Parathyroid adenoma (tissue), 2 donors: ENCODE results near the gene MYF5.
A peak's percentile ranks its signal among the peaks of the same experiment; 100 is the strongest.

Source experiments
- H2AFZ ChIP-seq: fragments of 300-600 bp; sonication (generic); one replicate; pipeline ENCODE4 v1.7.0; 2017; ENCODE audit warnings: antibody characterized with exemption, mild to moderate bottlenecking
- H3K27ac ChIP-seq: fragments of 300-600 bp; sonication (generic); one replicate; pipeline ENCODE4 v1.7.0; 2017
- H3K27me3 ChIP-seq: fragments of 300-600 bp; sonication (generic); one replicate; pipeline ENCODE4 v1.7.0; 2017; ENCODE audit warnings: low read length; ENCODE audit not compliant: control insufficient read depth, insufficient read depth
- H3K36me3 ChIP-seq: fragments of 300-600 bp; sonication (generic); one replicate; pipeline ENCODE4 v1.7.0; 2017; ENCODE audit warnings: low read length; ENCODE audit not compliant: control insufficient read depth, insufficient read depth
- H3K4me1 ChIP-seq: fragments of 300-600 bp; sonication (generic); one replicate; pipeline ENCODE4 v1.7.0; 2017; ENCODE audit warnings: control low read depth
- H3K4me2 ChIP-seq: fragments of 300-600 bp; sonication (generic); one replicate; pipeline ENCODE4 v1.7.0; 2017; ENCODE audit warnings: low read length
- H3K4me3 ChIP-seq: fragments of 300-600 bp; sonication (generic); one replicate; pipeline ENCODE4 v1.7.0; 2017; ENCODE audit warnings: low read depth, low read length
- H3K79me2 ChIP-seq: fragments of 300-600 bp; sonication (generic); one replicate; pipeline ENCODE4 v1.7.0; 2017; ENCODE audit warnings: control low read depth
- H3K9ac ChIP-seq: fragments of 300-600 bp; sonication (generic); one replicate; pipeline ENCODE4 v1.7.0; 2017; ENCODE audit warnings: mild to moderate bottlenecking
- H3K9me3 ChIP-seq: fragments of 300-600 bp; sonication (generic); one replicate; pipeline ENCODE4 v1.7.0; 2017; ENCODE audit warnings: low read length; ENCODE audit not compliant: control insufficient read depth
- CTCF ChIP-seq: fragments of 300-600 bp; sonication (generic); IDR thresholded peaks from one replicate; pipeline ENCODE4 v1.7.0; 2017; ENCODE audit warnings: antibody characterized with exemption, mild to moderate bottlenecking
- donor health status: primary hyperparathyroidism.

MYF5 gene

GRCh38 chr12:80752464-80752863, 35.8 kb downstream of the MYF5 start:
- Histone ChIP-seq H3K36me3 (no peaks in the 10 kb centered on the region), H3K27ac (no peak overlapping the region), H3K4me3 (no peak overlapping the region), H3K27me3 (no peaks in the 10 kb centered on the region), H3K9ac (no peak overlapping the region), H3K79me2 (no peaks in the 10 kb centered on the region), H3K4me1 (no peaks in the 10 kb centered on the region), H3K9me3 (no peaks in the 10 kb centered on the region), H2AFZ (no peak overlapping the region), H3K4me2 (no peak overlapping the region)
- no peak for TF ChIP-seq CTCF

GRCh38 chr12:80754274-80754673, 37.6 kb downstream of the MYF5 start:
- Histone ChIP-seq H3K27ac (no peak overlapping the region), H2AFZ (no peak overlapping the region), H3K27me3 (no peaks in the 10 kb centered on the region), H3K4me2 (no peak overlapping the region), H3K9ac (no peak overlapping the region), H3K36me3 (no peaks in the 10 kb centered on the region), H3K79me2 (no peaks in the 10 kb centered on the region), H3K9me3 (no peaks in the 10 kb centered on the region), H3K4me3 (no peak overlapping the region), H3K4me1 (no peaks in the 10 kb centered on the region)
- no peak for TF ChIP-seq CTCF

GRCh38 chr12:80756875-80757274, 40.2 kb downstream of the MYF5 start:
- H3K79me2 ChIP-seq, result no peaks in the 10 kb centered on the region
- no peak overlapping the region for H3K9ac ChIP-seq
- H3K4me1 ChIP-seq, result no peaks in the 10 kb centered on the region
- no peak overlapping the region for H2AFZ ChIP-seq
- H3K27me3 ChIP-seq, result no peaks in the 10 kb centered on the region
- H3K27ac ChIP-seq, result no peak overlapping the region
- no peaks in the 10 kb centered on the region for H3K9me3 ChIP-seq
- no peak for TF ChIP-seq CTCF
- H3K36me3 ChIP-seq, result no peaks in the 10 kb centered on the region
- H3K4me3 ChIP-seq, result no peak overlapping the region
- H3K4me2 ChIP-seq, result no peak overlapping the region

GRCh38 chr12:80761838-80762237, 45.1 kb downstream of the MYF5 start:
- Histone ChIP-seq H3K9ac (no peak overlapping the region), H3K27me3 (no peaks in the 10 kb centered on the region), H3K36me3 (no peaks in the 10 kb centered on the region), H3K4me1 (no peaks in the 10 kb centered on the region), H2AFZ (no peak overlapping the region), H3K4me2 (no peak overlapping the region), H3K9me3 (no peaks in the 10 kb centered on the region), H3K27ac (no peak overlapping the region), H3K79me2 (no peaks in the 10 kb centered on the region), H3K4me3 (no peak overlapping the region)
- no peak for TF ChIP-seq CTCF

GRCh38 chr12:80763874-80764273, 47.2 kb downstream of the MYF5 start:
- Histone ChIP-seq H3K9ac (no peak overlapping the region), H3K36me3 (no peaks in the 10 kb centered on the region)

More at GRCh38 chr12:80763874-80764273, 47.2 kb downstream of the MYF5 start:
- H3K4me1 ChIP-seq, result no peaks in the 10 kb centered on the region
- H2AFZ ChIP-seq, result no peak overlapping the region
- H3K79me2 ChIP-seq, result no peaks in the 10 kb centered on the region
- no peak overlapping the region for H3K4me3 ChIP-seq
- H3K27ac ChIP-seq, result no peak overlapping the region
- H3K9me3 ChIP-seq, result no peaks in the 10 kb centered on the region
- peak; percentile 40 for TF ChIP-seq CTCF
- no peaks in the 10 kb centered on the region for H3K27me3 ChIP-seq
- H3K4me2 ChIP-seq, result no peak overlapping the region
